ENCODE measurements around the gene ELMO1.

GRCh38 chr7:37341033-37341630 lies 107.5 kb downstream of the ELMO1 start:
- TF ChIP-seq REST (IDR thresholded peaks at IDR 0.05; ENCODE audit: low read depth) (no peak), POLR2A (IDR thresholded peaks at IDR 0.05; ENCODE audit: borderline replicate concordance, extremely low read depth, insufficient read depth, insufficient read length) (no peak), CTCF (IDR thresholded peaks at IDR 0.05 in 2 of 3, conservative IDR thresholded peaks at IDR 0.05 in 1 of 3; ENCODE audit: borderline replicate concordance in 1 of 3, insufficient read depth in 1 of 3, low read depth in 2 of 3, low read length in 2 of 3) (no peak), POLR2AphosphoS5 (IDR thresholded peaks at IDR 0.05; ENCODE audit: low read depth, low read length) (no peak), MAX (IDR thresholded peaks at IDR 0.05) (no peak), ZNF274 (IDR thresholded peaks at IDR 0.05; ENCODE audit: low read depth, low read length) (no peak), SP1 (IDR thresholded peaks at IDR 0.05; ENCODE audit: low read depth) (no peak), EZH2 (IDR thresholded peaks at IDR 0.05) (no peak)
